Measurements from ENCODE around the gene LSAMP. TPM values are rescaled to one million over a fixed set of nuclear protein-coding genes. Genes with fewer than 3 reads are reported as not detected.
A peak's percentile ranks its signal among the peaks of the same experiment; 100 is the strongest.

The LSAMP gene
- total and polyA plus RNA-seq, 2 experiments from 2014 or later = 2.0 to 2.9 TPM

DNA sequence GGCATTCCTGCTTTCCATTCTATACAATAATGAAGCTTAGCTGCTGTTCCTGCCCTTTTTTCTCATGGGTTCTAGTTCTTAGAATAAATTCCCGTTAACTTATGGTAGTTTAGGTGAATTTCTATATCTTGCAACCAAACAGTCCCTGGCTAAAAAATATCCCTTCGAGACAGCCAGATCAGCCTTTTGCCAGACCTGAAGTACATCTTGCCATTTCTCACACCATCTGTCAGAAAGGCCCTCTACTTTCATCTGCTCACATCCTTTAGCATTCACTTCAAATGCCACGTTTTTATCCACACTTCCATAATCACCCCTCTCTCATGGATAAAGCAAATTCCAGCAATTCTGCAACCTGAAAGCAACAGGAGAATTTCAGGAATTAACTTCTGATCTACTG is 676.6 kb downstream of the LSAMP start (continued):
- TF ChIP-seq, protein P1, sequence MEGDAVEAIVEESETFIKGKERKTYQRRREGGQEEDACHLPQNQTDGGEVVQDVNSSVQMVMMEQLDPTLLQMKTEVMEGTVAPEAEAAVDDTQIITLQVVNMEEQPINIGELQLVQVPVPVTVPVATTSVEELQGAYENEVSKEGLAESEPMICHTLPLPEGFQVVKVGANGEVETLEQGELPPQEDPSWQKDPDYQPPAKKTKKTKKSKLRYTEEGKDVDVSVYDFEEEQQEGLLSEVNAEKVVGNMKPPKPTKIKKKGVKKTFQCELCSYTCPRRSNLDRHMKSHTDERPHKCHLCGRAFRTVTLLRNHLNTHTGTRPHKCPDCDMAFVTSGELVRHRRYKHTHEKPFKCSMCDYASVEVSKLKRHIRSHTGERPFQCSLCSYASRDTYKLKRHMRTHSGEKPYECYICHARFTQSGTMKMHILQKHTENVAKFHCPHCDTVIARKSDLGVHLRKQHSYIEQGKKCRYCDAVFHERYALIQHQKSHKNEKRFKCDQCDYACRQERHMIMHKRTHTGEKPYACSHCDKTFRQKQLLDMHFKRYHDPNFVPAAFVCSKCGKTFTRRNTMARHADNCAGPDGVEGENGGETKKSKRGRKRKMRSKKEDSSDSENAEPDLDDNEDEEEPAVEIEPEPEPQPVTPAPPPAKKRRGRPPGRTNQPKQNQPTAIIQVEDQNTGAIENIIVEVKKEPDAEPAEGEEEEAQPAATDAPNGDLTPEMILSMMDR (conservative IDR thresholded peaks at IDR 0.05; ENCODE audit: low read depth in 2 of 2) = no peak
- TF ChIP-seq, protein P2, sequence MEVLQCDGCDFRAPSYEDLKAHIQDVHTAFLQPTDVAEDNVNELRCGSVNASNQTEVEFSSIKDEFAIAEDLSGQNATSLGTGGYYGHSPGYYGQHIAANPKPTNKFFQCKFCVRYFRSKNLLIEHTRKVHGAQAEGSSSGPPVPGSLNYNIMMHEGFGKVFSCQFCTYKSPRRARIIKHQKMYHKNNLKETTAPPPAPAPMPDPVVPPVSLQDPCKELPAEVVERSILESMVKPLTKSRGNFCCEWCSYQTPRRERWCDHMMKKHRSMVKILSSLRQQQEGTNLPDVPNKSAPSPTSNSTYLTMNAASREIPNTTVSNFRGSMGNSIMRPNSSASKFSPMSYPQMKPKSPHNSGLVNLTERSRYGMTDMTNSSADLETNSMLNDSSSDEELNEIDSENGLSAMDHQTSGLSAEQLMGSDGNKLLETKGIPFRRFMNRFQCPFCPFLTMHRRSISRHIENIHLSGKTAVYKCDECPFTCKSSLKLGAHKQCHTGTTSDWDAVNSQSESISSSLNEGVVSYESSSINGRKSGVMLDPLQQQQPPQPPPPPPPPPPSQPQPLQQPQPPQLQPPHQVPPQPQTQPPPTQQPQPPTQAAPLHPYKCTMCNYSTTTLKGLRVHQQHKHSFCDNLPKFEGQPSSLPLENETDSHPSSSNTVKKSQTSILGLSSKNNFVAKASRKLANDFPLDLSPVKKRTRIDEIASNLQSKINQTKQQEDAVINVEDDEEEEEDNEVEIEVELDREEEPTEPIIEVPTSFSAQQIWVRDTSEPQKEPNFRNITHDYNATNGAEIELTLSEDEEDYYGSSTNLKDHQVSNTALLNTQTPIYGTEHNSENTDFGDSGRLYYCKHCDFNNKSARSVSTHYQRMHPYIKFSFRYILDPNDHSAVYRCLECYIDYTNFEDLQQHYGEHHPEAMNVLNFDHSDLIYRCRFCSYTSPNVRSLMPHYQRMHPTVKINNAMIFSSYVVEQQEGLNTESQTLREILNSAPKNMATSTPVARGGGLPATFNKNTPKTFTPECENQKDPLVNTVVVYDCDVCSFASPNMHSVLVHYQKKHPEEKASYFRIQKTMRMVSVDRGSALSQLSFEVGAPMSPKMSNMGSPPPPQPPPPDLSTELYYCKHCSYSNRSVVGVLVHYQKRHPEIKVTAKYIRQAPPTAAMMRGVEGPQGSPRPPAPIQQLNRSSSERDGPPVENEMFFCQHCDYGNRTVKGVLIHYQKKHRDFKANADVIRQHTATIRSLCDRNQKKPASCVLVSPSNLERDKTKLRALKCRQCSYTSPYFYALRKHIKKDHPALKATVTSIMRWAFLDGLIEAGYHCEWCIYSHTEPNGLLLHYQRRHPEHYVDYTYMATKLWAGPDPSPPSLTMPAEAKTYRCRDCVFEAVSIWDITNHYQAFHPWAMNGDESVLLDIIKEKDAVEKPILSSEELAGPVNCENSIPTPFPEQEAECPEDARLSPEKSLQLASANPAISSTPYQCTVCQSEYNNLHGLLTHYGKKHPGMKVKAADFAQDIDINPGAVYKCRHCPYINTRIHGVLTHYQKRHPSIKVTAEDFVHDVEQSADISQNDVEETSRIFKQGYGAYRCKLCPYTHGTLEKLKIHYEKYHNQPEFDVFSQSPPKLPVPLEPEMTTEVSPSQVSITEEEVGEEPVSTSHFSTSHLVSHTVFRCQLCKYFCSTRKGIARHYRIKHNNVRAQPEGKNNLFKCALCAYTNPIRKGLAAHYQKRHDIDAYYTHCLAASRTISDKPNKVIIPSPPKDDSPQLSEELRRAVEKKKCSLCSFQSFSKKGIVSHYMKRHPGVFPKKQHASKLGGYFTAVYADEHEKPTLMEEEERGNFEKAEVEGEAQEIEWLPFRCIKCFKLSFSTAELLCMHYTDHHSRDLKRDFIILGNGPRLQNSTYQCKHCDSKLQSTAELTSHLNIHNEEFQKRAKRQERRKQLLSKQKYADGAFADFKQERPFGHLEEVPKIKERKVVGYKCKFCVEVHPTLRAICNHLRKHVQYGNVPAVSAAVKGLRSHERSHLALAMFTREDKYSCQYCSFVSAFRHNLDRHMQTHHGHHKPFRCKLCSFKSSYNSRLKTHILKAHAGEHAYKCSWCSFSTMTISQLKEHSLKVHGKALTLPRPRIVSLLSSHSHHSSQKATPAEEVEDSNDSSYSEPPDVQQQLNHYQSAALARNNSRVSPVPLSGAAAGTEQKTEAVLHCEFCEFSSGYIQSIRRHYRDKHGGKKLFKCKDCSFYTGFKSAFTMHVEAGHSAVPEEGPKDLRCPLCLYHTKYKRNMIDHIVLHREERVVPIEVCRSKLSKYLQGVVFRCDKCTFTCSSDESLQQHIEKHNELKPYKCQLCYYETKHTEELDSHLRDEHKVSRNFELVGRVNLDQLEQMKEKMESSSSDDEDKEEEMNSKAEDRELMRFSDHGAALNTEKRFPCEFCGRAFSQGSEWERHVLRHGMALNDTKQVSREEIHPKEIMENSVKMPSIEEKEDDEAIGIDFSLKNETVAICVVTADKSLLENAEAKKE (CRISPR knock-in tag; IDR thresholded peaks at IDR 0.05) = no peak

DNA sequence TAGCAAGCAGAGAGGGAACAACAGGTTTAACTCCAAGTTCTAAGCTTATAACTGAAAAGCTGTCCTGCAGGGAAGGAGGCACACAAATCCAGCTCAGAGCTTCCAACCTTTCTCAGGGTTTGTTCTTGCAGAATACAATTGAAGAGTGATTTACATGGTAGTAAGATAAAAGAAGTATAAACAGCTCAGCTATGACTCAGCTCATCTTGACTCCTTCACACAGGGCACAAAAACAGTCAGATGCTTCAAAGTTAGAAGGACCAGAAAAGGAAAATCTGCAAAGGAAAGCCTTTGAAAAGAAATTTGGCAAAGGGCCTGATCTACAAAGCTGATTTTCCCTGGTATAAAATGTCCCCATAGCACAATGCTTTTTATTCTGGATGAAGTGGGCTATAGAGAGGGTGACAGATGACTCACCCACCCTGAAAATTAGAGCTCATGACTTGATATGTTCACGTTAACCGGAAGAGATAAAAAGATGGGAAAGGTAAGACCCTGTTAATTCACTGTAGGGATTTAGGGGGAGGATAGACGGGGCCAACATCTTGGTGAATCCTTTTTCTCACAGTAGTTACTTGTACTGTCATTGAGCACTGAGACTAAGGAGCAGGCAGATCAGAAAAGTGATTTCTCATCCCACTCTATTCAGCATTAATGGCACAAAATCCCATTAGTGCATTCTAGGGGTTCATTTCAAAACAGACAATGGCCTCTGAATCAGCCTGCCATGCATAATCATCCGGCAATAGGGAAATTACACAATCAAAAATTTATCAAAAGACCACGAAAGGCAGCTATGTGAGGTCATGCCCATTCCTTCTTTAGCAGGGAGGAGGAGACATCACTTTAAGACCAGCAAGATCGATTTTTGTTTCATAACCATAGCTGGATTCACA is 678.5 kb downstream of the LSAMP start:
- Mint-ChIP-seq H3K27me3 (ENCODE audit: insufficient read depth, low read depth, poor library complexity) (no peaks in the 10 kb centered on the region), H3K36me3 (ENCODE audit: low read depth) (no peaks in the 10 kb centered on the region), H3K4me3 (no peak overlapping the region), H3K9me3 (no peaks in the 10 kb centered on the region), H3K27ac (peak overlapping the region; percentile 36), H3K4me1 (peaks cover 14% of the 10 kb centered on the region; the same call in 2 of the 3 replicates)
- 0 out of 2 replicates have a peak, but pooled peaks cover 7% of the 10 kb centered on the region for H3K4me1 ChIP-seq (ENCODE audit: insufficient read depth)
- no peak overlapping the region; the same call in 1 of the 2 replicates for H3K27ac ChIP-seq (ENCODE audit: low read depth)
- no peaks in the 10 kb centered on the region for H3K36me3 ChIP-seq (ENCODE audit: insufficient read depth)
- no peaks in the 10 kb centered on the region for H3F3A ChIP-seq (replicated peaks; ENCODE audit: low read depth)
- H3K9me2 ChIP-seq (ENCODE audit: insufficient read depth) = no peaks in the 10 kb centered on the region
- no peak overlapping the region for H3K4me2 ChIP-seq
- no peak overlapping the region for H3K4me3 ChIP-seq
- ATAC-seq (peak; percentile 72), DNase-seq (ENCODE audit: low spot score) (no peak)
- TF ChIP-seq JUNB (IDR thresholded peaks at IDR 0.05; ENCODE audit: unreplicated experiment) (no peak), POLR2AphosphoS5 (IDR thresholded peaks at IDR 0.05; ENCODE audit: low read depth) (no peak), STAT1 (IDR thresholded peaks at IDR 0.05; ENCODE audit: unreplicated experiment) (no peak)
- TF ChIP-seq, protein P2 (CRISPR knock-in tag; IDR thresholded peaks at IDR 0.05) = no peak
- H2AFZ ChIP-seq = peak overlapping the region; percentile 90
- no peaks in the 10 kb centered on the region for H3K27me3 ChIP-seq (ENCODE audit: insufficient read depth)
- H4K20me1 ChIP-seq (replicated peaks; ENCODE audit: insufficient read depth) = no peaks in the 10 kb centered on the region
- H3K79me2 ChIP-seq (replicated peaks; ENCODE audit: insufficient read depth) = no peaks in the 10 kb centered on the region
